Urinary bladder (tissue), 4 donors: ENCODE measurements around the gene RBCK1. TPM values are rescaled to one million over a fixed set of nuclear protein-coding genes. Genes with fewer than 3 reads are reported as not detected.
"Not testable (repeated sequence)": the region's sequence is repeated elsewhere in the genome, so short reads cannot be mapped to it uniquely, and the experiment has no call there.

Experiments
- DNase-seq: peaks from one replicate; pipeline ENCODE4 v3.0.0-alpha.2; 2015; ENCODE audit errors: extremely low spot score
- H3K27ac ChIP-seq: one replicate; pipeline ENCODE4 v1.5.1; 2013; ENCODE audit warnings: low read depth, mild to moderate bottlenecking, moderate library complexity
- H3K36me3 ChIP-seq: one replicate; pipeline ENCODE4 v1.6.1; 2013; ENCODE audit warnings: mild to moderate bottlenecking, moderate library complexity; ENCODE audit not compliant: insufficient read depth
- H3K4me1 ChIP-seq: one replicate; pipeline ENCODE4 v1.6.1; 2013; ENCODE audit warnings: mild to moderate bottlenecking, moderate library complexity; ENCODE audit not compliant: insufficient read depth
- H3K4me3 ChIP-seq: one replicate; pipeline ENCODE4 v1.5.1; 2013; ENCODE audit warnings: low read depth, low read length
- WGBS: extraction: QIAGEN DNeasy Blood & Tissue Kit; methylation state at CpG from one replicate; pipeline ENCODE4 v1.1.7; 2013; 5-methylcytosine and 5-hydroxymethylcytosine counted together
- polyA plus RNA-seq: library from polyadenylated mRNA; stranded (reverse); fragments of 200-250 nt; gene quantifications from one replicate; pipeline ENCODE4 v1.2.3, GENCODE V29; 2013
- small RNA-seq: library from RNA; depleted of rRNA; stranded (forward); fragments of <200 nt; gene quantifications from one replicate; pipeline ENCODE3, GENCODE V24; 2014
- total RNA-seq: library from RNA; depleted of rRNA; stranded (reverse); fragments of >200 nt; gene quantifications from one replicate; pipeline ENCODE4 v1.2.3, GENCODE V29; 2014
- donor health status: healthy with polysubstance abuse.
- donor health status: healthy.

The RBCK1 gene
- total and polyA plus RNA-seq, 2 donors = 42.1 to 94.3 TPM

DNA sequence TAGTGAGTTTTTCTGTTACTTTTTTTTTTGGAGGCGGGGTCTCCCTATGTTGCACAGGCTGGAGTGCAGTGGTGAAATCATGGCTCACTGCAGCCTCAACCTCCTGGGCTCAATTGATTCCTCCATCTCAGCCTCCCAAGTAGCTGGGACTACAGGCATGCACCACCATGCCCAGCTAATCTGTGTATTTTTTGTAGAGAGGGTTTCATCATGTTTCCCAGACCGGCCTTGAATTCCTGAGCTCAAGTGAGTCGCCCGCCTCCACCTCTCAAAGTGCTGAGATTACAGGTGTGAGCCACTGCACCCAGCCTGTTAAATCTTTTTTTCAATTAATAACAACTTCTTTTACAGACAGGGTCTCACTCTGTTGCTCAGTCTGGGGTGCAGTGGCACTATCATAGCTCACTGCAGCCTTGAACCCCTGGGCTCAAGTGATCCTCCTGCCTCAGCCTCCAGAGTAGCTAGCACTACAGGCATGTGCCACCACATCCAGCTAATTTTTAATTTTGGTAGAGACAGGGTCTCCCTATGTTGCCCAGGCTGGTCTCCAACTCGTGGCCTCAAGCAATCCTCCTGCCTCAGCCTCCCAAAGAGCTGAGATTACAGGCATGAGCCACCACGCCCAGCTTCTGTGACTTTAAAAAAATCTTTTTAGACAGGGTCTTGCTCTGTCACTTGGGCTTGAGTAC is 68.6 kb downstream of the RBCK1 start:
- H3K4me3 ChIP-seq, DNase-seq, H3K36me3 ChIP-seq, H3K4me1 ChIP-seq, H3K27ac ChIP-seq: not testable (repeated sequence)
- WGBS = over 99% methylated on average over 6 of the region's 6 CpGs

DNA sequence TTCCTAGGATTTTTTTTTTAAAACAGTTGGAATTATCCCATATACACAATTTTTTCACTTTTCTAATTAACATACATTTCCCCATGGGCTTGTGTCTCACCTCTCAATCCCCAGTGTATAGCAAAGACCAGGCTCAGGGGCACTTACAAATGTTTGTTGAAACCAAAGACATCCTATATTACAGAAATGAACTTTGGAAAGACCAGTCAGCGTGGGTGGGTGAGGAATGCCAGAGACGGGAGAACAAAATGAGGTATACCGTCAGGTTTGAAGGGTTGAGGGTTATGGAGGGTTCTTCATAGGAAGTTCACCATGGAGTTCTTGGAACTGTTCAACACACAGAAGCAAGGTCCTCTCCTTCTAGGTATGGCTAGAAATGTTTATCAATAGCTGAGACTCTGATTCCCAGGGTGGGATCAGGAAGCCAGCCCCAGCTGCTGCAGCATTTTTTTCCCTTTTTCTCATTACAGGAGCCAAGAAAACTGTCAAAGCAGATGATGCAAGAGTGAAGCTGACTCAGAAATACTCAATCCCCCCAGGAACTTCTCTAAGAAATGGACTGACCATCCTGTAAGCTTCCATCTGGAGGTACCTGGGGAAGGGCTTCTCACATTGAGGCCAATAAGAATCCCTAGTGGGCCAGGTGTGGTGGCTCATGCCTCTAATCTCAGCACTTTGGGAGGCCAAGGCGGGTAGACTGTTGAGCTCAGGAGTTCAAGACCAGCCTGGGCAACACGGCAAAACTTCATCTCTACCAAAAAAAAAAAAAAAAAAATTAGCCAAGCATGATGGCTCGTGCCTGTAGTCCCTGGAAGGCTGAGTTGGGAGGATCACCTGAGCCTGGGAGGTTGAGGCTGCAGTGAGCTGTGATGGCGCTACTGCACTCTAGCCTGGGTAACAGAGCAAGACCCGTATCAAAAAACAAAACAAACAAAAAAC is 70.2 kb downstream of the RBCK1 start:
- Histone ChIP-seq H3K36me3 (no peaks in the 10 kb centered on the region), H3K4me3 (no peak overlapping the region), H3K27ac (no peak overlapping the region), H3K4me1 (no peaks in the 10 kb centered on the region)
- 84% methylated on average over 8 of the region's 8 CpGs for WGBS
- DNase-seq = no peak

DNA sequence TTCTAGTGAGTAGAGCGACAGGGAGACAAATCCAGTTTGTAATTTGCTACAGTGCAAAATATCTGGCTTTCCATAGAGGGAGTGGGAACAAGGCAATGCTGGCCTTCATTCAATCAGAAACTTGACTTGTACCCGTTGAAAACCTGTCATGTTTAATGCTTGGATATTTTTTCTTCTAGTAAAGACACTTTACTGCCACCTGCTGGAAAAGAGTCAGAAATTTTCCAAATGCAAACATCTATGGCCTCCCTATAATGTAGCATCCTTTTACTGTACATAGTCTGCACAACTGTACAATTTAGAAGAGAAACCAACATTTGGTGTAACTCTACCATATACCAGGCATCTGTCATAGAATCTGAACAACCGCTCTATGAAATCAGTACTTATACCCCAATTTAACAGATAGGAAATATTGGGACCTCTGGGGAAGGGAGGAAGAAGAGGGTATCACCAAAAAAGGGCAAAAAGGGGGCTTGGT is 70.9 kb downstream of the RBCK1 start:
- Histone ChIP-seq H3K36me3 (no peaks in the 10 kb centered on the region), H3K4me1 (no peaks in the 10 kb centered on the region), H3K27ac (no peak overlapping the region), H3K4me3 (no peak overlapping the region)
- WGBS = 58% methylated on average over 3 of the region's 3 CpGs
- DNase-seq = no peak

DNA sequence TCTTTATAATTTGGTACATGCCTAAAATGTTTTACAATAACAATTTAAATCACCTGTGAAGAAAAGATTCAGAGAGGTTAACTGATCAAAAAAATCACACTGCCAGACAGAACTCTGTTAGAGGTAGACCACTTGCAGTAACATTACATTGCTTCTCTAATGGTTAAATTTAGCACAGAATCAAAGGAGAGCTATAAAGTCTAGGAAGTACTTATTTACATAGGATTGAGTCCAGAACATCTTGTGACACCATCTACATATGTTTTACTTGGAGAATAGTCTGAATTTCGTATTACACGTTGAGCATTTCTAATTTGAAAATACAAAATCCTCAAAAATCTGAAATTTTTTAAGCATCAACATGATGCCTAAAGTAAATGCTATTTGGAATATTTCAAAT is 71.4 kb downstream of the RBCK1 start:
- DNase-seq = no peak
- Histone ChIP-seq H3K4me3 (no peak overlapping the region), H3K27ac (no peak overlapping the region), H3K36me3 (no peaks in the 10 kb centered on the region), H3K4me1 (no peaks in the 10 kb centered on the region)
- 71% methylated on average over 2 of the region's 2 CpGs for WGBS

DNA sequence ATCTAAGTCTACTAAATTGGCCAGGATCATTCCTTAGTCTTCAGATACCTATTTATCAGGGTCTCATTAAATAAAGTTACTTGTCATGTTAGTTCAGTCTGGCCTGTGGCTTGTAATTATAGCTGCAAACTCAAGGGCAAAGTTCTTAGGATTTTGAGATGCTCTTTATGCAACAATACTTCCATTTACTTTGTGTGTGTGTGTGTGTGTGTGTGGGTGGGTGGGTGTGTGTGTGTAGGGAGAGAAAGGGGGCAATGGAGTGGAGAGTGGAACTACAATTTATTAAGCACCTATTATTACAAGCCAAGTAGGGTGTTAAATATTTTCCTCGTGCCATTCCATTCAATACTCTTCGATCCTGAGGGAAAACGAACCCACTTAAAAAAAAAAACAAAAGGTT is 71.9 kb downstream of the RBCK1 start:
- DNase-seq = no peak
- 71% methylated on average over 3 of the region's 3 CpGs for WGBS
- H3K27ac ChIP-seq = no peak overlapping the region
- H3K36me3 ChIP-seq = no peaks in the 10 kb centered on the region
- H3K4me1 ChIP-seq = no peaks in the 10 kb centered on the region
- H3K4me3 ChIP-seq = no peak overlapping the region

DNA sequence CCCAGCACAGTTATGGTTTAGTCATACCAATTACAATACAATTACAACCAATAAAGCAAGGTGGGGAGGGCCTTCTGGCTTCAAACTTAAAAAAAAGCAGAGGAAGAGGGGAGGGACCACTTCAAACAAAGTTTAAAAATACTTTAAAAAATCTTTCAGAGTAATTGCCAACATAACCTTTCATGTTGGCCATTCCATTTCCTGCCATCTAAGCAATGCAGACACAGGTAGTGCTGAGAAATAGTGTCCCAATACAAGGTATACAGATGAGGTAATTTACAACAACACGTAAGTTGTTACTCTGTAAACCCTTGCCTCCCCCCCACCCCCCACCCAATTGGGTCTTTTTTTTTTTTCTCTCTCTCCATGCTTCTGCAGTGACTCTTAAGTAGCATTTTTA is 73.1 kb downstream of the RBCK1 start:
- no peak for DNase-seq
- no peak overlapping the region for H3K27ac ChIP-seq
- no peaks in the 10 kb centered on the region for H3K36me3 ChIP-seq
- H3K4me1 ChIP-seq = no peaks in the 10 kb centered on the region
- 81% methylated on average over 1 of the region's 1 CpG for WGBS
- H3K4me3 ChIP-seq = no peak overlapping the region

Small RNAs within 50 kb of the gene (small RNA-seq; reads per million reads assigned to genes)
- gene RF00019 = not detected

Other genes with a start within 250 kb of the RBCK1 start
- not detected for gene DEFB128, start 218.6 kb upstream of the RBCK1 start, total RNA-seq
- gene DEFB128, start 218.6 kb upstream of the RBCK1 start, polyA plus RNA-seq = not detected
- not detected for gene DEFB129, start 181.0 kb upstream of the RBCK1 start, total RNA-seq
- gene DEFB129, start 181.0 kb upstream of the RBCK1 start, polyA plus RNA-seq = not detected
- not detected for gene DEFB132, start 150.6 kb upstream of the RBCK1 start, total RNA-seq
- 0.04 TPM for gene DEFB132, start 150.6 kb upstream of the RBCK1 start, polyA plus RNA-seq
- gene C20orf96, start 117.5 kb upstream of the RBCK1 start, total RNA-seq = 5.0 TPM
- gene C20orf96, start 117.5 kb upstream of the RBCK1 start, polyA plus RNA-seq = 6.4 TPM
- 18.0 TPM for gene ZCCHC3, start 110.7 kb upstream of the RBCK1 start, total RNA-seq
- 14.2 TPM for gene ZCCHC3, start 110.7 kb upstream of the RBCK1 start, polyA plus RNA-seq
- 3.4 TPM for gene SOX12, start 82.7 kb upstream of the RBCK1 start, total RNA-seq
- 11.1 TPM for gene SOX12, start 82.7 kb upstream of the RBCK1 start, polyA plus RNA-seq
- 10.8 TPM for gene NRSN2, start 61.2 kb upstream of the RBCK1 start, total RNA-seq
- 47.5 TPM for gene NRSN2, start 61.2 kb upstream of the RBCK1 start, polyA plus RNA-seq
- 3.9 TPM for gene TRIB3, start 27.5 kb upstream of the RBCK1 start, total RNA-seq
- 6.3 TPM for gene TRIB3, start 27.5 kb upstream of the RBCK1 start, polyA plus RNA-seq
- gene TBC1D20, start 54.2 kb downstream of the RBCK1 start, total RNA-seq = 26.9 TPM
- 37.0 TPM for gene TBC1D20, start 54.2 kb downstream of the RBCK1 start, polyA plus RNA-seq
- 168 TPM for gene CSNK2A1, start 135.5 kb downstream of the RBCK1 start, total RNA-seq
- gene CSNK2A1, start 135.5 kb downstream of the RBCK1 start, polyA plus RNA-seq = 54.6 TPM
- gene TCF15, start 202.0 kb downstream of the RBCK1 start, total RNA-seq = 0.42 TPM
- gene TCF15, start 202.0 kb downstream of the RBCK1 start, polyA plus RNA-seq = 0.65 TPM
- 11.9 TPM for gene SRXN1, start 244.9 kb downstream of the RBCK1 start, total RNA-seq
- 44.1 TPM for gene SRXN1, start 244.9 kb downstream of the RBCK1 start, polyA plus RNA-seq